Inflammatory macrophage (primary cell): Measurements from ENCODE around the gene F13A1.

Experiments used
- DNase-seq, 2 donors: peaks; one replicate each; pipeline ENCODE4 v3.0.0-alpha.2; 2020 to 2022

F13A1 gene

DNA sequence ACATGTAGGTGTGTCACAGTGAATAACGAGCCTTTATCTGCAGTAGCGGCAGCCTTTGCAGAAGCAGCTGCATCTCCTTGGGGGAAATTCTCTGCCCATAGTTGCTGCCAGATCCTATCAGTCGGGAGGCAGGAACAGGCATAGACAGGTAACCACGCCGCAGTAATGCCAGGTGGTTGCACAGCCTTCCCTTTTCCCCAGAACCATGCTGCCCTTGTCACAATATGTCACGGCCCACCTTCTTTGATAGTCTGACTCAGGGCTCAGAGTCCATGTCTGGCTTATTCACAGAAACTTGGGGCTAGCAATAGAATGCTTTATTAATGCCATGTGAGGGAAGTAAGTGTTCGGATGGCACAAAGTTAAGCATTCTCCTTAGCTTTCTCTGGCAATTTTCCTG lies 76.6 kb downstream of the F13A1 start:
- DNase-seq: no peak

DNA sequence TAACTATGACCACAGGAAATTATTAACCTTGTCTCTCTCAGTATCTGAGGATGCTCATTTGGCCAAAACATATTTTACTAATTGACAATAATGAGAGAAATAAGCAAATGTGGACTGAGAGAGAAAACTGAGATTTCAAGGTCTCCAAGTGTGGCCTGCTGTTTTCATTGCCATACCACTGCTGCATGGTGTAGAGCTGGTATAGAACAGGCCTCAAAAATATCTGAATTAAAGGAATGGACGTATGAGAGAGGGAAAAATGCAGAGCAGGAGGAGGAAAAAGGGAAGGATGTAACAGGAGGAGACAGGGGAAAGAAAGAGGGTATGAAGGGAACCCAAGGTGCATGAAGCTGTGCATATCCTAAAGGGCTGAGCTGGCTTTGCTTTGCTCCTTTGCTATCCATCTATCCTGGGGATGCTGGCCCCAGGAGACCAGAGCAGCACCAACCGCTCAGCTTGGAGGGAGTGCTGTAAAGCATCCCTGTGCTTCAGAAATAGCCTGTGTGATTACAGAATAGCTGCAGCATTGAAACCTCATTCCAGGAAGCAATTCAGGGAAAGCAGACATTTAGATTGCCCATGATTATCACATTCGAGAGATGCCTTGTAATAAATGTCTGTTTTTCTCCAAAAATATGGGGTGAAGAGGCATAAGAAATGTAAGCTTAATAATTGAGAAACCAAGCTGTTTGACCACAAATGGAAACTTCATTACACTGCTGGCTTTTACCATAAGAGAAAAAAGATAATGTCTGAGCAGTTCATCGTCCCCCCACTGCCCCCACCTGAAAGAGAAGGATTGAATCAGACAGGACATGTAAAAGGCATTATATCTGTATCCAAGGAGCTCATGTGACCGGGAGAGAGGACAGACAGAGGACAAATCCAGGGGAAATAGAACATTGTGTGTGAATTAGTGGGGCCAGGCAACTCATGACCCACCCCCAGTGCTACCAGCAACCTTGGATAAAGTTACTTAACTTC lies 80.6 kb downstream of the F13A1 start:
- no peak for DNase-seq

DNA sequence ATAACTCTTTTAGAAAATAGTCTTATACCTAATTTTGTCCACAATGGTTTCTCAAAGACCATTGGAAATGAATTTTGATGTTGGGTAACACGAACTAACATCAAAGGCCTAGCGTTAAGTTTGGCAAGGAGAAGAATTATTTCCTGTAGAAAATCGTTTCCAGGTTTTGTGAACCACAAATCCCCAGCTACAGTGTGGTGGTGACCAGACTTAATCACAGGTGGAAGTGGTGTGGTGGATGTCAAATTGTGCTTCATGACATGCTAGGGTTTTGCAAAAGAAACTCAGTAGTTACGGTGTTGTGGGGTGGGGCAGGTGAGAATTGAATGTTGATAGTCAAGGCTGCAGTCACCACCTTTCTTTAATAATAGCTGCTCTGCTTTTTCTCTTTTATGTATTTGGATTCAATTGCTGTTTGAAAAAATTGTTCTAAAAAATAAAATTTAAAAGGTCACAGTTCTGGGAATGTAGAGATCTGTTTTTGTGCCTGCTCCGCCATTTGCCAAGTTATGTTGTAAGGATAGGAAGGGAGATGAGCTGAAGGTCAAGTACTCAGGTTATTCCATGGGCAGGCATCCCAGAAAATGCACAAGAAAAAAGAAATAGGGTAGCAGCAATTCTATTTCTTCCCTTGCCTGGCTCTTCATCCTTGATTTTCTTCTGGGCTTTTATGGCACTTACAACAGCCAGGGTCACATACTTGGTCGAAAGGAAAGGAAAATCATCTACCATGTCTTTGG lies 83.6 kb downstream of the F13A1 start:
- no peak for DNase-seq

DNA sequence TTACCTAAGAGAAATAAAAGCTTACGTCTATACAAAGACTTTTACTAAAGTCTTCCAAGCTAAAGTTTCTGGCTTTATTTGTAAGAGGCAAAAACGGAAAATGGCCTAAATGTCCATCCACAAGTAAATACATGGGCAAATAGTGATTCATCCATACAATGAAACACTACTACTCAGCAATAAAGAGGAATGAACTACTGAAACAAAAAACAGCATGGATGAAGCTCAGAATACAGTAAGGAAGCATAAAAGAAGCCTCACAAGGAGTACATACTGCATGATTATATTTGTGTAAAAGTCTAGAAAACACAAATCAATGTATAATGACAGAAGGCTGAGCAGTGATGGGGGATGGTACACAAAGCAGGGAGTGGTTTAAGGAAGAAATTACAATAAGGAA lies 84.7 kb downstream of the F13A1 start:
- DNase-seq: no peak

DNA sequence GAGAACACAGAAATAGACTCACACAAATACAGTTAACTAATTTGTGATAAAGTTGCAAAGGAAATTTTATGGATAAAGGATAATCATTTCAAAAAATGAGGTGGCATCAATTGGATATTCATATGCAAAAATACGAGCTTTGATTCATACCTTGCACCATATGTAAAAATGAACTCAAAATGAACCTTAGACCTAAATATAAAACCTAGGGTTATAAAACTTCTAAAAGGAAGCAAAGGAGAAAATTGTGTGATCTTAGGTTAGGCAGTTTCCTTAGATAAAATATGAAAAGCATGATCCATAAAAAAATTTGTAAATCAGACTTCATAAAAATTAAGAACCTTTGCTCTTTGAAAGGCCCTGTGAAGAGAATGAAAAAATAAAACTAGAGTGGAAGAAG lies 85.5 kb downstream of the F13A1 start:
- no peak for DNase-seq

DNA sequence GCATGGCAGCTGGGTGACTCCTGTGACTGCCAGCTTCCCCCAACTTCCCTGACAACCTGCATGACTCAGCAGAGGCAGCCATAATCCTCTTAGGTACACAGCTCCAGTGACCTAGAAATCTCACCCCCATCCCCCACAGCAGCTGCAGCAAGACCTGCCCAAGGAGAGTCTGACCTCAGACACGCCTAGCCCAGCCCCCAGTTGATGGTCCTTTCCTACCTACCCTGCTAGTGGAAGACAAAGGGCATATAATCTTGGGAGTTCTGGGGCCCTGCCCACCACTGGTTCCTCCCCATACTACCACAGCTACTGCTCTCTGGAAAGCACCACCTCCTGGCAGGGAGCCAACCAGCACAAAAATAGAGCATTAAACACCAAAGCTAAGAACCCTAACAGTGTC lies 90.2 kb downstream of the F13A1 start:
- no peak for DNase-seq

DNA sequence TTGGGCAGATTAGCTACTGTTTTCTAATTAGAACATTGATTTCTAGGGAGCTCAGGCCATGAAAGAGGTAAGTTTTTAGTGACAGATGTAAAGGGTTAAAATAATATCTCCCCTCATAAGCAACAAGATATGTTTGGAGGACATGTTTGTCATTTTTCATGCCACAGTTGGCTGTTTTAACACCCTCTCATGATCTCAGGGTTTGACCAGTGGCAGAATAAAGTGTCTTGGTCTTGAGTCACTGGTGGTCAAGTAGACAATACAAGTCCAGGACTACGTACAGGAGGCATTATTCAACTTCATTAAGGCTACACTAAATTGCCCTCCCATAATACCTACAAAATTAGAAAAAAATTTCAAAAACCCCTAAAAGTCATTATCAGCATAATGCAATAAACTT lies 92.6 kb downstream of the F13A1 start:
- DNase-seq: no peak

DNA sequence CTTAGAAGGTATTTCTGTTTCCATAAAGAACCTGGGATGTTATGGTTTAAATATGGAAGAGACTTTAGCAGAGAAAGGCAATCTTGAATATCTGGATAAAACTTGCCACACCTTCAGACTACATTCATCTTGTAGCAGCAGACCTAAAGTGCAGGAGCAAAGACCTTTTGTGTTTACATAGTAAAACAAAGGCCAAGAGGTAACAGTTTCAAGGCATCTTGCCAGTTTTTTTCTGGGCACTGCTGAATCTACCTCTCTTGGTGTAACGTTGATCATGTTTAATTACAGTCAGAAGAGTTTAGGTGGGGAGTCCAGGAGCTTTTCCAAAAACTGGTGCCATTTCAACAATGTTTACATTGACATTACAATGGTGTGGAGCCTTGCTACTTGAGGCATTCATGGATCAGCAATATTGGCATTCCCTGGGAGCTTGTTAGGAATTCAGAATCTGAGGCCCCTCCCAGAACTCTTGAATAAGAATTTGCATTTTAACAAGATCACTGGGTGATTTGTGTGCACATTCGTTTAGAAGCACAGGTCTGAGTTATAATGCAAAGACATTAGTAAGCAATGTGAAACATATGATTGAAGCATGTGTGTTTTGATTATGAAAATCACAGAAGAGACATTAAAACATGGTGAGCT lies 94.5 kb downstream of the F13A1 start:
- no peak for DNase-seq

DNA sequence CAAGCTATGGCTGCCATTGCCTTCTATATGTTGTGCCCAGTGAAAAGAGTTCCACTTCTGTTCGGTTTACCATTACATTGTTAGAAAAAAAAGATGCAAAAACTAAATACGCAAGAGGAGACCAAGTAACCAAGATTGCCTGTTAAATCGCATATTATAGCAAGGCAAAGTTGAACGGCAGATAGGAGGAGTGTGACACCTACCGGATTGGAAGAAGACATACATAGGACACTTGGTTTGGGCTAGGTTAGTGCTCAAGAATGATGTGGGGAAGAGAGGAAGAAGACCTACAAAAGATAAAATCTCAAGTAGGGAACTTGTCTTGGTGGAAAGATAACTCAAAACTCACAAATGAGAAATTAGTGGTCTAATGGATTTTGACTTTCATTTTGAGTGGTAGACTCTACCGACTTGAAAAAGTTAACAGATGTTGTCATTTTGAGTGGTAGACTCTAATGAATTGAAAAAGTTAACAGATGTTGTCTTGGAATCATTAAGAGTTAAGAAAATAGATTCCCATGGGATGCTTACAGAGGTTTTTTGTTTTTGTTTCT lies 95.5 kb downstream of the F13A1 start:
- no peak for DNase-seq

DNA sequence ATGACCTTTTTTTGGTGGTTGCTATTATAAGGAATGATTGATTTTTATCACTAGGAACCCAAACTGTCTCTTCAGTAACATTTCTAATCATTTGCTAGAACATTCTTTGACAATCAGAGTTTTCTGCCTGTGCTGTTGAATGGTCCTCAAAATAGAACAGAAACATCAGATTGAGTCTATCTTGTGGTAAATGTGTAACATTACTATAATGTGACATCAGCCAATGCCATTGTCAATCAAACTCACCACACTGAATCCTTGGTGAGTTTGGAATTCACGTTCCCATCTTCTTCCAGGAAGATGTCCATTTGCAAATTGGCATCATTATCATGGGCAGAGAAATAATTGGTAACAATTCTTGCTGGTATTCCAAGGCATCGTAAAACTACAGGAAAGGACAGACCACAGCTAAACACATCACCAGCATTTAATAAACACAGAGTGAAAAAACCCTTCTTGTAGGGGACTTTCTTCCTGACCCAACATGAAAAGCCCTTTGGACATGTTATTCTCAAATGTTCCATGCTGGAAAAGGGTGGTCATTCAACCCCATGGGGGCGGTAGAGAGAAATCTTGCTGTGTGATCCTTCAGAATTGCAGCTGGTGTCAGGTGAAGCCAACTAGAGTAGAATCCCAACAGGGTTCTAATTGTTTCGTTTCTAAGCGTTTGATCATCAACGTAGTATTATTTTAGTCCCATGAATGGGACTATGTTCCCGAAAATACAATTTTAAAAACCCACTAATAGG lies 98.5 kb downstream of the F13A1 start:
- peak; percentile 39 to 40 for DNase-seq

DNA sequence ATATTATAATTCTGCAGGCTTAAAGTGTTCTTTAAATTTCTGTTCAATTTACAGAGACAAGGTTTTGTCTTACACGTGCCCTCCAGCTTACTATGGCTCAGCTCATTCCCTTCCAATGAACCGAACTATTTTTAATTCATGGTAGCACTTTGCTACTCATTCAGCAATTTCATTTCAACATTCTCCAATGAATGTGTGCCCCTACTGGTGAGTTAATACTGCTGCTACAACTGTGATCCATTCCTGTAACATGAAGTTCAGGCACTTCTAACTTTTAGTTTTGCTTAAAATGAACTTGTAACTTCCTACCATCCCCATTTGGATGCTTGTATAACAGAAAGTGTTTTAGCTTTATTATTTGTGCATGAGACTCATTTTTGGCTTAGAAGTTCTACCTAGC lies 99.7 kb downstream of the F13A1 start:
- DNase-seq: no peak

DNA sequence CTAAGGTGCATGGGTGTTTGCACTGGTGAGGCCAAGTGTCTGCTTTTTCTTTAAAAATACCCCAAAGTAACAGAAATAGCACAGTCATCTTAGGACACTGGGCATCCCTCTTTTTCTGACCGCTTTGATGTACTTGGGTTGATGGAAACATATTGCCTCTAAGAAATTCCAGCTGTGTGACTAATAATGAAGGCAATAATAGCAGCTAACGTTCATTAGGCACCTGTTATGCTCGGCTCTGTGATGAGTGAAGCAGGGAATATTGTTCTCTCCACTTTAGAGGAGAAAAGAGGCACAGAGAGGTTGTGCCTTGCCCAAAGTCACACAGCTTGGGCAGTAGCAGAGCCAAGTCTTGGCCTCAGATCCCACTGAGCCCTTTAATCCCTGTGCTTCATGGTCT lies 100.7 kb downstream of the F13A1 start:
- no peak for DNase-seq

DNA sequence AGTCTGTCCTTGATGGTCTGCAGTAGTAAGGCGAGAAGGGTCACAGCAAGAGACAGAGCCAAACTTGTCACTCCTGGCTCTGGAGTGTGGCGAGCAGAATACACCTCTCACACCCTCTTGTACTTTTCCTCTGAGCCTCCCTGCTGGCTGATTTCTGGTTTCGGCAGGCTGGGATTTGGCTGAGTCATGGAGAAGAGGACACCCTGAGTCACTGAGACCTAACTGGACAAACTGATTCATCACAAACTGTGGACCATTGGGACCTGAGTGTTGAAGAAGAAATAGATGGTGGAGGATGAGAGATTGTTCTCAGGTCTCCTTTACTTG lies 101.7 kb downstream of the F13A1 start:
- DNase-seq: no peak

DNA sequence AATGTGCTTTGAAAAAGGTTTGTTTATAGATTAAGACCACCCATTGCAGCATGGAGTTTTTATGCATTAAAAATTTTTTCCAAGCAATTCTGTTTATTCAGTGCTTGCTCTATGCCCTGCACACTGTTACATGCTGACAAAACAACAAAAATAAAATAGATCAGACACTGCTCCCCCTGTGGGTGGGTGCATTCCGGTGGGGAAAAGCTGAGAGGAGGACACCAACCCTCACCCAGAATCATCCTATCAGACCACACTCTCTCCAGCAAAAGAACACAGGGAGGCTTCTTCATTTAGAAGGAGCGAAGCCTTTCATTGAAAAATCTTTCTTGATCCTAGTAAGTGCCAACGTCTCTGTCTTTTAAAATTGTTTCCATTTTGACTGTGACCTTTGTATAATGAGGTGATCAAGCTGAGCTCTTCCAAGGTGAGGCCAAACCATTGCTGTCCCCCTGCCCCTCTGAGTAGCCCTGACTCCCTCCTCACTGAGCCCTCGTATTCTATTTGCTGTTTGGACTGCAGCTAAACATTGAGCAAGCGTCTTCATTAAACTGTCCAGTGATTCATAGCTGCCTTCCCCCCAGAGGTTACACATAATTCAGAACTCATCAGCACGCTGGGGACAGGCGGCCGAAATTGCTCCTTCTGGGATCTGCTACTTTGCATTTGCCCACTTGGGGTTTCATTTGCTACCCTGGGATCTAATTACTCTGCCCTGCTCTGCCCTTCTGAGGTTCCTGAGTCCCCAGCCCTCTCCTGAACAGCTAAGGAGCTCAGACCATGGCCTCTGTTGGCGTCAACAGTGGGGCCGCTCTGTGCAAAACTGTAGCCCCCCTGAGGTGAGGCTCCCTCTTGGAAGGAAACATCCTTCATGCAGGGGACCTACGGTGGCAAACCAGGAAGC lies 102.4 kb downstream of the F13A1 start:
- no peak for DNase-seq

DNA sequence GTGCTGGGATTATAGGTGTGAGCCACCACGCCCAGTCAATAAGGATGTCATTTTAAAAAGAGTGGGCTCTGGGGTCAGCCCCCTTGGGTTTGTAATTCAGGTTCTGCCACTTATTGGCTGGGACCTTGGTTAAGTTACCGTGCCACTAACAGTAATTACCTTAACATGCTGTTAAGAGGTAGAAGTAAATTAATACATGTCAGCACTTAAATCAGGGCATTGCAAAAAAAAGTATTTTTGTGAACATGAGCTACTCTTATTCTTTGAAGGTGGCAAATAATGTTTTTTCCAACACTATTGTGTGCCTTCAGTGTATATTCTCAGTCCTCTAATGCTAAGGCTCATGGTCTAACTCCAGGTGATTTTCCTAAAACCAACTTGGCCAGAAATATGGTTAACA lies 109.5 kb downstream of the F13A1 start:
- DNase-seq: no peak

DNA sequence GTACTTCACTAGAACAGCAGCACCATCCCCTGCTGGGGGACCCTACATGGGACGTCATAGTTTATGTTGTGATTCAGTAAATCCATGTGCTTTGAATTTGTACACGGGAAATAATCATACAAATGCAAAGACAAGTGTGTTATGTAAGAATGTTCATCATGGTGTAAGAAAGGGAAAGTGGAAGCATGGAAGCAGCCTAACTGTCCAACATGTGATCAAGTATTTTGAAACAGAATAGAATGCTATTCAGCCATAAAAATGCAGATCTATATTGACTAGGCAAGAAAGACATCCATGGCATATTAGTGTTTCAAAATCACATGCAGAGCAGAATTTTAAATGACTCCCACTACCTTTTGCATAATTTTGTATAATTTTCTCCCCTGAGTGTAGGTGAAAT lies 117.6 kb downstream of the F13A1 start:
- peak; percentile 24 to 69 for DNase-seq

DNA sequence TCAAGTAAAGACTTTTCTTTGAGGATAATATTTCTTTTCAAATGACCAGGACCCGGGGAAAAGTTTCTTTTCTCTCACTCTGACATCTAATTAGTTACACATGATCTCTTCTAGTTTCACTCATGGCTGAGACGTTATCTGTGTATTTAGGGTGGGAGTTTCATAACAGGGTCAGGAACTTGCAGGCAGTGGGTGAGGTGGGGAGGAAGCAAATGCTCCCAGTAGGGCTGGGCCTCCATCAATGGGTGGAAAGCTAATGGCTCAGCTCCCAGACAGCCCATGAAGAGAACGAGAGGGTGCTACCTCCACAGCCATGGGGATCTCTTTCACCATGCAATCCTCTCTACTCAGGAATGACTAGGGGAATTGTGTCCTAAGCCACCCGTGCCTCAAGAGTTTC lies 119.3 kb downstream of the F13A1 start:
- DNase-seq: no peak

DNA sequence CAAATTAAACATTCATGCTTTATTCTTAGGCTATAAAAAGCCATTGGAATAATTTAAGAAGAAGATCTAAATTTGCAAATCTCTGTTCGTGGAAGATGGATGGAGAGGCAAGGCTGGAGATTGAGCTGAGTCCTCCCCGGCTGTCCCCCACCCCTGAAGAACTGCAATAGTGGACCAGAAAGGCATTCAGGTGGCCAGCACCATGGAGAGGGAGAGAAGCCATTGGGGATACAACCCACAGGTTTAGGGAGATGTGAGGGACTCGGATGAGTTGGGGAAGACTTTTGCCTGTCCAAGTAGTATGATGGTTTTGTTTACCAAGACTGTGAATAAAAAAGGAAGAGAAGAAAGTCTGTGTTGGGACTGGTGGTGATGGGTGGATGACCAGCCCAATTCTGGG lies 120.8 kb downstream of the F13A1 start:
- DNase-seq: no peak

DNA sequence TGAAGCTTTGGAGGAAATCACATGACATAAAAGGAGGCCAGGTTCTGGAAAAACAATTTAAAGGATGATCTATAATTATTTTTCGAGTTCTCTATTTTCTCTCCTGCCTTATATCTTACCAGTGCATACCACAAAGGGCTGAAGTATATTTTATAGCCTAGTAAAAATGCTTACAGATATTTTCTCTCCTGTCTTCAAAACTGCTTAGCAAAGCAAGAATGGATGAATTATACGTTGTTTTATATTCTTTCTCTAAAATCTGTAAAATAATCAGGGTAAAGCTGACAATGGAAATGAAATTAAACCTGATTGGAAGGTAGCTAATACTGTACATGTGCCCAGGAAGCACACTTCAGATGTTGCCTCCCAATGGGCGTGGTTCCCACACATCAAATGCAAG lies 123.7 kb downstream of the F13A1 start:
- DNase-seq: no peak

DNA sequence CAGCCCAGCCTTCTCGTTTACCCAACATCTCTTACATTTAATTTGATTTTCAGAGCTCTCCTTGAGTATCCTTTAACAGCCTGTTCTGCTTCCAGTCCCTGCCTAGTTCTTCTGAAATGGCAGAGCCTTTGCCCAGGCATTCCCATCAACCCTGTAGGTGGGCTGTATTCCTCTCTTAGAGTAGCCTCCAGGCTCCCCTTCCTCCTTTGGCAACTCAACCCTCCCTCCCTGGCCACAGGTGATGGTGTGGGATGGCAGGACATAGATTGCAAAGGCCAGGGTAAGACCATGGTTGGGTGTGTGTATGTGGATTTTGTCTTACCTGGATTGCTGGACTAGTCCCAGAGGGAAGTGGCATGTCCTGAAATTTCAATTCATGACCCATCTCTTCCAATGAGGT lies 125.4 kb downstream of the F13A1 start:
- no peak for DNase-seq

DNA sequence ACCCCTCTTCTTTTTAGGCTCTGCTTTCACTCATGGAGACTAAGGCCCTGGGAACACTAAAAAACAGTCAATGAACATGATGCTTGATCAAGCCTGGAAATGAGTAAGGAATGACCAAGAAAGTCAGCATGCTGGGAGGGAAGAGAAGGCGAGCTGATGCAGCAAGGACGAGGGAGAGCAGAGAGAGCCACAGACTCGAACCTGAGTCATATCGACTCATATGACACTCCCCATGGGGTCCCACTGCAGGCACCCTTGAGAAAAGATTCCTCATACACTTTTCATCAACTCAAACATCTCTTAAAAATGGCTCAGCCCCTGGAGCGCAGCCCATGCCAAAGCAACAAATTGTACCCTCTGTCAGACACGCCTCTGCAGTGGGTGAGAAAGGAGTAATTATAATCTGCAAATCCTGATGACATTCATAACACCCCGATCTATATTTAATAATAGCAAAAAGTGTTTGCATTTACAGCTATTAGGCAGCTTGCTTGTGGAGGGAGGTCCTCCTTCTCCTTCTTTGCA lies 127.2 kb downstream of the F13A1 start:
- DNase-seq: no peak
